ENCODE results near the gene HAVCR1.

DNA sequence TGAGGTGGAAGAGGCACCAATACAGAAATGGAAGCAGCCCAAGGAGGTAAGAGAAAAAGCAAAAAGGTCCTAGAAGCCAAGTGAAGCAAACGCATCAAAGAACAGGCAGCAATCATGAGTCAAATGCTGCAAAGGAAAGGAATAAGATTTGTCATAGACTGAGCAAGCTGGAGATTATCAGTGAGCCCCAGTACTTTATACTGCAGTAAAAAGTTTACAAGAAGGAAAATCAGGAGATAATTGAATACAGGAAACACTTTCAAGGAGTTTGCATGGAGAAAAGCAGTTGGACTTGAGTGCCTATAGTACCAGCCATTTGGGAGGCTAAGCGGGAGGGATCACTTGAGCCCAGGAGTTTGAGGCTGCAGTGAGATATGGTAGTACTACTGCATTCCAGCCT, 7.2 kb upstream of the HAVCR1 start:
- TF ChIP-seq, protein P1, sequence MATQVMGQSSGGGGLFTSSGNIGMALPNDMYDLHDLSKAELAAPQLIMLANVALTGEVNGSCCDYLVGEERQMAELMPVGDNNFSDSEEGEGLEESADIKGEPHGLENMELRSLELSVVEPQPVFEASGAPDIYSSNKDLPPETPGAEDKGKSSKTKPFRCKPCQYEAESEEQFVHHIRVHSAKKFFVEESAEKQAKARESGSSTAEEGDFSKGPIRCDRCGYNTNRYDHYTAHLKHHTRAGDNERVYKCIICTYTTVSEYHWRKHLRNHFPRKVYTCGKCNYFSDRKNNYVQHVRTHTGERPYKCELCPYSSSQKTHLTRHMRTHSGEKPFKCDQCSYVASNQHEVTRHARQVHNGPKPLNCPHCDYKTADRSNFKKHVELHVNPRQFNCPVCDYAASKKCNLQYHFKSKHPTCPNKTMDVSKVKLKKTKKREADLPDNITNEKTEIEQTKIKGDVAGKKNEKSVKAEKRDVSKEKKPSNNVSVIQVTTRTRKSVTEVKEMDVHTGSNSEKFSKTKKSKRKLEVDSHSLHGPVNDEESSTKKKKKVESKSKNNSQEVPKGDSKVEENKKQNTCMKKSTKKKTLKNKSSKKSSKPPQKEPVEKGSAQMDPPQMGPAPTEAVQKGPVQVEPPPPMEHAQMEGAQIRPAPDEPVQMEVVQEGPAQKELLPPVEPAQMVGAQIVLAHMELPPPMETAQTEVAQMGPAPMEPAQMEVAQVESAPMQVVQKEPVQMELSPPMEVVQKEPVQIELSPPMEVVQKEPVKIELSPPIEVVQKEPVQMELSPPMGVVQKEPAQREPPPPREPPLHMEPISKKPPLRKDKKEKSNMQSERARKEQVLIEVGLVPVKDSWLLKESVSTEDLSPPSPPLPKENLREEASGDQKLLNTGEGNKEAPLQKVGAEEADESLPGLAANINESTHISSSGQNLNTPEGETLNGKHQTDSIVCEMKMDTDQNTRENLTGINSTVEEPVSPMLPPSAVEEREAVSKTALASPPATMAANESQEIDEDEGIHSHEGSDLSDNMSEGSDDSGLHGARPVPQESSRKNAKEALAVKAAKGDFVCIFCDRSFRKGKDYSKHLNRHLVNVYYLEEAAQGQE (IDR thresholded peaks at IDR 0.05; ENCODE audit: unreplicated experiment): no peak
- TF ChIP-seq, protein P2, sequence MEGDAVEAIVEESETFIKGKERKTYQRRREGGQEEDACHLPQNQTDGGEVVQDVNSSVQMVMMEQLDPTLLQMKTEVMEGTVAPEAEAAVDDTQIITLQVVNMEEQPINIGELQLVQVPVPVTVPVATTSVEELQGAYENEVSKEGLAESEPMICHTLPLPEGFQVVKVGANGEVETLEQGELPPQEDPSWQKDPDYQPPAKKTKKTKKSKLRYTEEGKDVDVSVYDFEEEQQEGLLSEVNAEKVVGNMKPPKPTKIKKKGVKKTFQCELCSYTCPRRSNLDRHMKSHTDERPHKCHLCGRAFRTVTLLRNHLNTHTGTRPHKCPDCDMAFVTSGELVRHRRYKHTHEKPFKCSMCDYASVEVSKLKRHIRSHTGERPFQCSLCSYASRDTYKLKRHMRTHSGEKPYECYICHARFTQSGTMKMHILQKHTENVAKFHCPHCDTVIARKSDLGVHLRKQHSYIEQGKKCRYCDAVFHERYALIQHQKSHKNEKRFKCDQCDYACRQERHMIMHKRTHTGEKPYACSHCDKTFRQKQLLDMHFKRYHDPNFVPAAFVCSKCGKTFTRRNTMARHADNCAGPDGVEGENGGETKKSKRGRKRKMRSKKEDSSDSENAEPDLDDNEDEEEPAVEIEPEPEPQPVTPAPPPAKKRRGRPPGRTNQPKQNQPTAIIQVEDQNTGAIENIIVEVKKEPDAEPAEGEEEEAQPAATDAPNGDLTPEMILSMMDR (conservative IDR thresholded peaks at IDR 0.05; ENCODE audit: low read depth in 2 of 2): no peak
- no peak for TF ChIP-seq EZH2phosphoT487 (IDR thresholded peaks at IDR 0.05; ENCODE audit: unreplicated experiment)
- no peak for TF ChIP-seq POLR2AphosphoS5 (IDR thresholded peaks at IDR 0.05; ENCODE audit: low read depth)
- no peak for TF ChIP-seq STAT1 (IDR thresholded peaks at IDR 0.05; ENCODE audit: unreplicated experiment)
- no peak for TF ChIP-seq EZH2 (IDR thresholded peaks at IDR 0.05; ENCODE audit: low read depth, unreplicated experiment)
- no peak for TF ChIP-seq CREB1 (CRISPR knock-in tag; IDR thresholded peaks at IDR 0.05; ENCODE audit: low read depth)
- no peak for TF ChIP-seq NANOG (IDR thresholded peaks at IDR 0.05; ENCODE audit: borderline replicate concordance)
- TF ChIP-seq ZNF331 (CRISPR knock-in tag; IDR thresholded peaks at IDR 0.05; ENCODE audit: low read depth): no peak
- no peak for TF ChIP-seq JUNB (IDR thresholded peaks at IDR 0.05; ENCODE audit: unreplicated experiment)
